ENCODE data around the gene FCF1.

The FCF1 gene, protein sequence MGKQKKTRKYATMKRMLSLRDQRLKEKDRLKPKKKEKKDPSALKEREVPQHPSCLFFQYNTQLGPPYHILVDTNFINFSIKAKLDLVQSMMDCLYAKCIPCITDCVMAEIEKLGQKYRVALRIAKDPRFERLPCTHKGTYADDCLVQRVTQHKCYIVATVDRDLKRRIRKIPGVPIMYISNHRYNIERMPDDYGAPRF
- total RNA-seq: 17.8 to 49.8 (median 31.1) reads per million in 17 experiments

DNA sequence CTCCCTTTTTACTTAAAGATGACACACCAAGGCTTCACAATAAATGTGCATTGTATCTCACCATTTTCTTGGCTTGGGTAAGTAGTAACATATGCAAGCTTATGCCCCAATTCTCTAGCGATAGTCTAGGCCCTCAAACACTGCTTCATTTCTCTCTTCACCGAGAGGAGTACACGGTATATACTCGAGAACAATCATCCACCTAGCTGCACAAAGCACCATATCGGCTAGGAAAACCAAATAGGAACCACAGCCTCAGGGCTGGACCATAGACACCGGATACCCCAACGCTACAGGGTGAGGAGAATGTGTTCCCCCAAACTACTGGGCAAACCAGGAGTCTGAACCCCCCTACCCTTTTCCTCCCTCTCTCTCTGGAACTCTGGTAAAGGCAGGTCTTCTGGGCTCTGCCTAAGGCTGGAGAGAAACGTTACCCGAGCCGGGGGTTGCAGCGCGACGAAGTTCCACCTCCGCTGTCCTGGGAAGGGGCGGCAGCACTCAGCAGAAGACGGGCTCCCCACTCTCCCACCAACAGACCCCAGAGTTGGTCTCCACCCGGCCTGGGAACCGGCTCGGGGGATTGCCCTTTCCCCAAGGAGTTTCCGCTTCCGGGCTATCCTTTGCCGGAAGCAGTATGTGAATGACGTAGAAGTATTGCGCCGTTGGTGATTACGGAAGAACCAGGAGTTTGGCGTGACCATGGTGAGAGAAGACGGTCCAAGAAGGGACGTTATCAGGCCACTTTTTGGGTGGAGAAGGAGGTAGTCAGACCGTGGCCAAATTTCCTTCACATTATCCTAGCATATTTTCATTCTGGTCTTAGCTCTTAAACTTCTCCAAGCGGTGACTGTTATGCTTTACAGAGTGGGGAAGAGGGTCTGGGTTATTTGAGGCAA, at the start of gene FCF1, which contains the start of gene AREL1:
Gene FCF1 (plus strand): TSS at position 646 of the 896 bp plus-strand sequence. CDS start 54 bp downstream, at position 700.
Gene AREL1 (minus strand): TSS at position 582 of the 896 bp plus-strand sequence. CDS start 27,465 bp downstream, outside the sequence.
- DNase-seq: peak; percentile 91 to 96 (median 94)

DNA sequence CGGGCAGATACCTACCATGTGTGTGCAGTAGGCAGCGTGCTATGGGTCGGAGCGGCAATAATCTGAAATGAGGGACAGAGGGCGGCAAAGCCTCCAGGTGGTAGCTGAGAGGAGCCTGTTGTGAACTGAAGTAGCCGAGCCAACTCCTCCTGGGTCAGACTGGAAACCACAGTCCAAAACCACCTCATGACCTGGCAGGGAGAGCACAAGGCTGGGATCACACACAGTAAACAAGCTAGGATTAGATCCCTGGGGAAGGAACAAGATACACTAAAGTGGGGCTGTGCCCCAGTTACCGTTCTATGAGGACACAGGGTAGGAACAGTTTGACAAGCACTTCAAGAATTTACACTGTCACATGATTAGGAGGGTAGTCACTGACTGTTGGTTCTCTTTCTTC, 49.1 kb upstream of the FCF1 start:
- DNase-seq: no peak

DNA sequence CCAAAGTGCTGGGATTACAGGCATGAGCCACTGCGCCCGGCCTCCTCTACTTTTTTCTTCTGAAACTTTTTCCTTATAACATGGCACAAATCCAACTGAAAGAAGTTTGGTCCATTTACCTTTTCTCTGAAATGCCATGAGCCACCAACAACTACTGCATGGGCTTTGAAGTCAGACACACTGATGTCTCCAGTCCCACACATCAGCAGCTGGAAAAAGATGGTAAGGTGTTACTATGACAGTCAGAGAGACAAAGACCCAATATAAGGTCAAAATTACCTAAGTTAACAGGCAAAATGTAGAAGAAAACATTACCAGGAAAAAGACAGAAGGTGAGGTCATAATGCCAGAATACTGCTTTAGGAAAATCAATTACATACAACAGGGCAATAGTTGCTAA, 48.2 kb upstream of the FCF1 start:
- DNase-seq: no peak

DNA sequence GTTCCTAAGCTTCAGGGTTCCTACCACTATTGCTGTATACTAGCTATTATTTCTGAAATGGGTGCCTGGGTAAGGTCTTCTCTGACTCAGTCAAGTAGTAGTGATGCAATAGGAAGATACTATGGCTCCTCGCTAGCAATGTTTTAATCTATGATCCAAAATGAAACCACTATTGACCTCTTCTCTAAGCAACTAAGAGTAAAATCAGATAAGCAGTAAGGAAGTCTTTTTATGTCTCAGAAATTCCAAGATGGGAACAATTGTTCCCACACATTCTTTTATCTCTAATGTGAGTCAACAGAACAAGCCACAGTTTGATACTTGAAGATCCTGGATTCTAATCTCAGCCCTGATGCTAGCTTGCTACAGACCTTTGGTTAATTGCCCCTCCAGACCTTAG, 45.2 kb upstream of the FCF1 start:
- no peak for DNase-seq

DNA sequence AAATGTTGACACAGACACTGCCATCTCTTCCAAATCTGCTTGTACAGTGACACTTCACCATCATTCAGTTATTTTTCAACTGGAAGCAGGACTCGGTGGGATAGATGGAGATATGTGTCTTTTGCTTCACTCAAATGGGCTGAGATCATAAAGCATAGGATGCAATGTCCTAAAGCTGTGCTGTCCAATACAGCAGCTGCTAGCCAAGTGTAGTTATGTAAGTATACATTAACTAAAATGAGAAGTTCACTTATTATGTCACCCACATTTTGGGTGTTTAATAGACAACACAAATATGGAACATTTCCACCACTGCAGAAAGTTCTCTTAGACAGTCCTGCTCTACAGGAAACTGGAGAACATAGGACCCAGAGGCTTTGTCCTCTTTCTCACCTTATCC, 43.7 kb upstream of the FCF1 start:
- DNase-seq: peak in 2 of 4 experiments; percentile 18 to 27

DNA sequence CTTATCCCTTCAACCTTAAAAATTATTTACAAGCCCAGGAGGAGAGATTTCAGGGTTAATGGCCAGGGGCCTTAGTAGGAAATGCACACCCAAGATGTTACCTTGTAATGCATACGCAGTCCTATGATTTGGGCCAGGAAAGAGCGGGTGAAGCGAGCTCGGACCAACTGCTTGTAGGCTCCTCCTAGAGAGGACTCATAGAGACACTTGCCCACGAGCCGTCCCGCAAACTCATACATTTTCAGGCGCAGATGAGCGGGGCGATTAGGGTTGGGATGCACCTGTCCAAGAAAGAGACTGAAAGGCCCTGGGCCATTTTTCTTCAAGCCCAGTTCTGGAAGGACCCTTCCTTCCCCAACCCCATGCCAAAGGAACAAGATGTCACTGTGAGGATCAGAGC, 43.1 kb upstream of the FCF1 start:
- DNase-seq: no peak

DNA sequence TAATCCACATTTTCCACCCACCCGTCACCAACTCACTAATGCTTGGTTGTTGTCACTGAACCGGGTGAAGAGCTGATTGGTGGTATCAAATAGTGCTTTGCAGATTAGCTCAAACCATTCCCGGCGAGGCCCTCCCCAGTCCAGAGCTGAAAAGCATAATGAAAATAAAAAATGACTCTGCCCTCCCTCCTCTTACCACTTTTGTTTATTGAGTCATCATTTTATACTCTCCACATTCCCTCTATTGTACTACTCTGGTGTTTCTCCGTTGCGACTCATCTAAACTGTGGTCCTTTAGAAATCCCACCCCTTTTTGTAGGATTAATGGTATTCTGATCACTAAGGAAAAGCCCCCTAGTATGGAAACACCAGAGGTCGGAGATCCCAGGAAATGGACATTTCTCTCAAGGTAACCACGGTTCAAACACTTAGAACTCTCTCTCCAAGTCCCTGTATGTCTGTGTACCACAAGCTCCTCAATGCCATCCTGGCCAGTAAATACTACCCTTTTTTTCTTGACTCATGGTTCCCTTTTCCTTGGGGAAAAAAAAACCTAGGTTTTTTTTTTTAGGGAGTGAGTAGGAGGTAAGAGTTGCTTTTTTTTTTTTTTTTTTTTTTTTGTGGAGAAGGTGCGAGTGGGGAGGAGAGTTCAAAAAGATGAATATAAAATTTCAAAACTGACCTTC, 42.1 kb upstream of the FCF1 start:
- DNase-seq: peak in 3 of 4 experiments; percentile 22 to 29 (median 25)

DNA sequence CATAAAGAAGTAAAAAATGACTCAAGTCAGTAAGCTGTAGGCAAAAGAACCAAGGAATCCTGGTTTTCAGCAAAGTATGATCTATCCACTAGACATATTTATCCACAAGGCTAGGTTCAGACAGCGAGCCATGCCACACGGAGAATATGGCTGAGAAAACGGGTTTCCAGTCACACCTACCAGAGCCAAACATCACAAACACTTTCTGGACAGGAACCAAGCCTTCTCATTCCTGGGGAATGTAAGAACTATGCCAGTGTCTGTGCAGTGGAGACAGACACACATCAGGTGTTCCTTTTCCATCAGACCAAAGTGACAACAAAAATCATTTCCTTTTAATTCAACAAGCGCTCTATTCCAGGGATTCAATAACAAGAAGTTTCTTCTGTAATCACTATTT, 41.2 kb upstream of the FCF1 start:
- no peak for DNase-seq

DNA sequence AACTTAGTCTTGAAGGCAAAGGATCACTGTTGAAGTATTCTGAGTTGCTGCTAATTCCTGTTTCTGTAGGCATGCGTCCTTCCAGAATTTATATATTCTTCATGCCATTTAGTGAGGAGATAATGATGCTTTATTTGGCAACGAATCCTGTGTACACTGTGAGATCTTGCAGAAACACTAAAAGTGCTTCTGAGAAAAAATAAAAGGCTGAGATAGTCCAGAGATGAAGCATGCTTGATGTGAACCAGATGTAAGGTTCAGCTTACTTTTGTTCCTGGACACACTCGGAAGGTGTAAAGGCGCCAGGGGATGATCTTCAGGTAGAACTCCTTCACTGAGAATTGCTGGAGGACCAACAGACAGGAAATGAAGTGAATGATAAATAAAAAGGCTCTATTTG, 39.2 kb upstream of the FCF1 start:
- no peak for DNase-seq

DNA sequence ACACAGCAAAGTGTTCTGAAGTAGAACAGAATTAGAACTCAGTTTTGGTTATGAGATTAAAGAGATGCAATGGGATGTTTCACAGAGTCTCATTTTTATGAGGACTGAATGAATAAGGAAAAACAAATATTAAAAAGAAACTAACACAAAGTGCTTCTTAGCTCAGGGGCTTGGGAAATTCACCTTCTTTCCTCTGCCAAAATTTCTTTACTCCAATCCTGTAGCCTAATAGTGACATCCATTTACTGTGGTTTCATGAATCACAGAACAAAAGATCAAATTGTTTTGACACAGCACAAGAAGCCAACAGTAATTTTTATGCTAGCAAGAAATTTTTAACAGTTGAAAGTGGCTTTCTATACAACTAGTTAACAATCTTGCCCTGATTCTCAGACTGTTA, 37.7 kb upstream of the FCF1 start:
- no peak for DNase-seq

DNA sequence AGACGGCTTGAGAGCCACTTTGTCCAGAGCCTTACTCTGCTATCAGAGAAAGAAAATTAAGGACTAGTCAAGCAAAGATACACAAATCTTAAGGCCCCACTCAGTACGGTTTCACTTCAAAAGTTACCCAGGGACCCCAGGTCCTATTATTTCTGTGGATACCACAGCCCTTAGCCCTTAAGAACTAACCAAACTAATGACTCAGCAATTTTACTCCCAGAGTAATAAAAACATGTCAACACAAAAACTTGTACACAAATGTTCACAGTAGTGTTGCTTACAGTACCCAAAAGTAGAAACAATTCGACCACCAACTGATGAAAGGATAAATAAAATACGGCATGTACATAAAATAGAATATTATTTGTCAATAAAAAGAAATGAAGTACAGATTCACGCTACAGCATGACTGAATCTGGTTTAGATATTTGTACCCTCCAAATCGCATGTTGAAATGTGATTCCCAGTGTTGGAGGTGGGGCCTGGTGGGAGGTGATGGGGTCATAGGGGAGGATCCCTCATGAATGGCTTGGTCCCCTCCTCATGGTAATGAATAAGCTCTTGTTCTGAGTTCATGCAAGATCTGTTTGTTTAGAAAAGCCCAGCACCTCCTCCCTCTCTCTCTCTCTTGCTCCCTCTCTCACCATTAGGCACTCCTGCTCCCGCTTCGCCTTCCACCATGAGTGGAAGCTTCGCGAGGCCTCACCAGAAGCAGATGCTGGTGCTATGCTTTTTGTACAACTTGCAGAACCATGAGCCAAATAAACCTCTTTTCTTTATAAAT, 30.6 kb upstream of the FCF1 start:
- no peak for DNase-seq

DNA sequence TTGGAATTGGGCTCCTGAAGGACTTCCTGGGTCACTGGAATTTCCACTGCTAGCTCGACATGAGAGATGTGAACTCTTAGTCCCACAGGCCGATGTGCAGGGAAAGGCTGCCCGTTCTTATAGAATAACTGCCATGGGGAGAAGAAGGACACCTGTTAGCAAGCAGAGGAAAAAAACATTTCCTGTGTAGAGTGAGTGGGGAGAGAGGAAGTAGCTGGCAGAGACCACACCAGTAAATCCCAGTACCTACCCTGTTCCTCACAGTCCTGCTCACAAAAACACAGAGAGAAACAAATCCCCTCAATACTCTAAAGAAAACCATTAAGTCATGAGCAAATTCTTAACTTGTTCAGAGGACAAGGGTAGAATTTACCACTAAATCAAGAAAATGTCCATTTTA, 29.5 kb upstream of the FCF1 start:
- DNase-seq: no peak

DNA sequence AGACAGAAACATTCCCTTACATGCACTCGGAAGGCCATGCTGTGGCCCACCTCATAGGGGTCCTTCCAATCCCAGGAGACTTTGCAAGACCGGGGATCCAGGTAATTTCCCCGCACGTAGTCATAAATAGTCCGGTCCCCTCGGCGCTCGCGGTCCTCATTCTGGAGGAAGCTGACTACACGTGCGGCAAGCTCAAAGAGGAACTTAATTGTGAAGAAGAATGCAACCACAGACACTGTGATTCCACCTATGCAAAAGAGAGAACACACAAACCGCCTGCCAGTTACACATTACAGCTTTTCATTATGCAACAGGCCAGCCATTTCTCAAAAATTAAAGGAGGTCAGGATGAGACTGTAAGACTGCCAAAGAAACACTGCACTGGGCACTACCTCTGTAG, 28.5 kb upstream of the FCF1 start:
- DNase-seq: peak; percentile 58 to 85 (median 77)

DNA sequence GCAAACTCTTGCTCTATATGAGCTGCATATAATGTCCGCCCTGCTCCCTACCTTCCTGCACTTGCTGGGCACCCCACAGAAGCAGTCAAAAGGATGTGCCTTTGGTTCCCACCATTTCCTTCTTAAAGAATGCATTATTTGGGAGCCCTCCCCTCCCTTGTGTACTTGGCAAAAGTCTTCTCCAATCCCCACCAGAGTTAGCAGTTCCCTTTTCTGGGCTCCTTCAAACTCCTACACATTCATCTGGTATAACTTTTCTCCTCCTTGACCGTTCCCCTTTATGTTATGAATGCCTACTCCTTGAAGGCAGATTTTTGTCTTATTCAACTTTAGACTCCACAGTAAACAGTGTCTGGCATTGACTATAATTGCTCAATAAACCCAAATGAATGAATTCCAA, 27.9 kb upstream of the FCF1 start:
- DNase-seq: peak; percentile 58 to 81 (median 71)

DNA sequence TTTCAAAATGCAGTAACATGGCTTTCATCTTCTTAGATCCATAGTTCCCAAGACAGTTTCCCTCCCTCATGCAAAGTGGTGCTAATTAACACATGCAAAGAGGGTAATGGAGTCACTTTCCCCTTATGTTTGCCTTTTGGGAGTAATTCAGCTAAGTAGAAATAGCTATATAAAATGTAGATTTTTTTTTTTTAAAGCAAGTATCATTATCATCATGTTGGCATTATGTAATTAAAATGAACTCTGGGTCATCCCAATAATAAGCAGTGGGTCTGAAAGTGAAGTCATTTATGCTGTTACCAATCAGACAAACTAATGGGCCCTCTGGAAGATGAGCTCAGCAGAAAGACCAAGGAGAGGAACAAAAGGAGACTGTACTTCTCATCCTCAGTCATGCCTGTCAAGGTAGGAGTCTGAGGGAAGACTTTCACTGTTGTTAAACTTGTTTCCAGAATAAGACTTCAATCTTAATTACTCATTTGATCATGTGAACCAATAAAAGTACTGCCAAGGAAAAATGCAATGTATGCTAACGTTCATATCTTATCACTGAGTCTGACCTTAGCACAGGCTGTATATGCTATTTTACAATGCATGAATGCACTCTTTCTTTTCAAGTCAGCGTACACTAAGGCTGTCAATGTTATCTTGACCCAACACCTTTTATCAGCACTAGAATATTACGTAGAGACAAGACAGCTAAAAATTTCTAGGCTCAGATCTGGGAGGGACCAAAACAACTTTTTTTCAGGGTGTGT, 26.8 kb upstream of the FCF1 start:
- DNase-seq: no peak

DNA sequence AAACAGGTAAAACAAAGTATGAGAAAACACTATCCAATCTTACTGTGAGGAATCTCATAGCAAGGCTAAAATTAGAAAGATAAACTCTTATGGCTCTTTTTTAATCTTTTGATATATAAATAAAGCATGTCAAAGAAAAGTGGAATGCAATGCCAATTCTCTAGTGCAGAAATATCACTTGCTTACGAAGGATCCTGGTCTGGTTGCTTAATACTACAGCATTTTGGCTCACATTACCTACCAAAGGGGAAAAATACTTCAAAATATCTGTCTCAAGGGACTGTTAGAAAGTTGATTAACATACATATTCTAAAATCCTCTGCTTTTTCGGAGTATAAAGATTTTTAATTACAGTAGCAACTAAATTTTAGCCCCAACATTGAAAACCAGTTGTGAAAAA, 21.5 kb upstream of the FCF1 start:
- no peak for DNase-seq

DNA sequence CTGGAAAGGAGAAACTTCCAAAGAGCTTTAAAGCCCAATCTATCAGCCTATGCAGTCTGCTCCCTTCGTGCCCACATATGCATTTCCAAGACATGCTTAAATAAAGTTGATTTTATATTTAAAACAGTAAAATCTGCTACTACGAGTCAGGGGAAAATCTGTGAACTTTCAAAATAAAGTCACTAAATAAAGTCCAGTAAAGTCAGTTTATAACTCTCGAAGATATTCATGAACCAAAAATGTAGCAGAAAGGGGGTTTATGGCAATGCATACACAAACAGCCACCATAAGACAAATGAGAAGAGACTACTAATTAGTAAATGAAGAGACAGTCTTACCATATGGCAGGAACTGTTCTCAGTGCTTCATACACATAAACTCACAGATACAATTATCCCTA, 19.8 kb upstream of the FCF1 start:
- no peak for DNase-seq

DNA sequence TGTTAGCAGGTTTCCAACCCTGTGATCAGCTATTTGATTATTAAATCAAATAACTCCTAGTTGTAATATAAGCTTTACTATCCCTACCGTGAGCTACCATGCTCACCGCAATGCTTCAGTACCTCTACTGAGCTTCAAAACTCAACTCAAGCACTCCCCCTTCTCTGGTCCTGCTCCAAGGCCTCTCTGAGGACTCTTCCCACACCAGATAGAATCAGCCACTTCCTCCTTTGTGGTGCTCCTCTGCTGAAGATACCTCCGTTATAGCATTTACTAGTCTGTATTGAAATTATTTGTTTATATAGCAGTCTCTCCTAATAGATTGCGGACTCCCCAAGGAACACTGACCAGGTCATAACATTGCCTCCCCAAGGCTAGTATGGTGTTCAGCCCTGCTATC, 17.5 kb upstream of the FCF1 start:
- peak in 3 of 4 experiments; percentile 20 to 35 (median 27) for DNase-seq

DNA sequence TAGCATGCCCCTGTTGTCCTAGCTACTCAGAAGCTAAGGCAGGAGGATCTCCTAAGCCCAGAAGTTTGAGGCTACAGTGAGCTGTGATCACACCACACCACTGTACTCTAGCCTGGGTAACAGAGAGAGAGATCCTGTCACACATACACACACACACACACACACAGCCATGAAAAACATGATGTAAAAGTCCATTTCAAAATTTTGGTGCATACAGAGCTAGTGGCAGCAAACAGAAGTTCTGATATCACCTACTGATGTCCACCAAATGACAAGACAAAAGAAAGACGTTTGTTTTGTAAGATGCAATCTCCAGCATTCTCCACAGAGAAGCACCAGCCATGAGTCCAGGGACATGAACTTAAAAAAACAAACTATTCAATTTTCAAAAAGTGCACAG, 15.9 kb upstream of the FCF1 start:
- no peak for DNase-seq

DNA sequence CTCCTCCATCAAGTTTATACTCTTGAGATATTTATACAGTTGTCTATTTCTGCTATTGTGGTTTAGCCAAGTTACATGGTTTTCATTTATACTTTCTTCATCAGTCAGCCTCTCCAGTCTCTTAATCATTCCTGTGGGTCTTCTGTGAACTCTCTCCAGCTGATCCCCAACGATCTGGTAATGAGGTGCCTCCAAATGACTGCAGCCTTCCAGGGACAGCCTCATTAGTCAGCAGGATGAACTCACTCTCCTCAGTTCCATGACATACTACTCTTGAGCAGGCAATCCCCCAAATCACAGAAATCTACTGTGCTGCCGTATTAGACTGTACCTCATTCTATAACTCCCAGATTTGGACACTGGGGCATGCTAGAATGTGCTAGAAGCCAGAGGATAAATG, 15.4 kb upstream of the FCF1 start:
- peak; percentile 25 to 62 (median 35) for DNase-seq

DNA sequence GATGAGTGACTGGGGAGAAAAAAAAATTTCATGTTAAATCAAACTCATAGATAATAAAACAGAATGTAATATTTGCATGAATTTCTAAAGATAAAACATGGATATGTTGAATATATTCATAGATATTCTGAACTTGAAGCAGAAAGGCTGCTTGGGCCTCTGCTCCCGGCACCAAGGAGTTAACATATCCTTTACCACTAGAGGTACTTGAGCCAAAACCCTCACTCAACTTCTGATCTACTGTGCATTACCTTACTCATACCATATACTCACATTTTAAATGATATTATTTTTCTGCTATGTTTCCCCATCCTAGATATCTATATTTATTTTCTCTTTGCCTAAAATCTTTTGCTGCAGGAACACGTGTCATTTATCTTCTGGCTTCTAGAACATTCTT, 15.0 kb upstream of the FCF1 start:
- no peak for DNase-seq

DNA sequence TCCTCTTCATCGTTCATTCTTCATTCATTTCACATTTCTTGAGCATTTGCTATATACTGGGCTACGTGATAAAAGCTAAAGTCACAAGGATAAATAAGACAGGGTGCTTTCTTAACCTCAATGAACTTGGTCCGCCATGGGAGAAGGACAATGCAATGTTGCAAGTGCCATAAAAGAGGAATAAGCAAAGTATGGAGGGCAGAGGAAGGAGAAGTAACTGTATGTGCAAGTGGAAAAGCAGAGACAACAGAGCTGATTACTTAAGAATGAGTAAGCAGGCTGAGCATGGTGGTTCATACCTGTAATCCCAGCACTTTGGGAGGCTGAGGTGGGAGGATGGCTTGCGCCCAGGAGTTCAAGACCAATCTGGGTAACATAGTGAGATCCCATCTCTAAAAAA, 14.5 kb upstream of the FCF1 start:
- peak; percentile 68 to 89 (median 79) for DNase-seq
